SK-N-DZ (cell line): ENCODE results near the gene NAP1L1.

ENCODE experiments used
- DNase-seq: peaks from one replicate; pipeline ENCODE4 v3.0.0-alpha.2; 2015; ENCODE audit warnings: low spot score

NAP1L1 gene

DNA sequence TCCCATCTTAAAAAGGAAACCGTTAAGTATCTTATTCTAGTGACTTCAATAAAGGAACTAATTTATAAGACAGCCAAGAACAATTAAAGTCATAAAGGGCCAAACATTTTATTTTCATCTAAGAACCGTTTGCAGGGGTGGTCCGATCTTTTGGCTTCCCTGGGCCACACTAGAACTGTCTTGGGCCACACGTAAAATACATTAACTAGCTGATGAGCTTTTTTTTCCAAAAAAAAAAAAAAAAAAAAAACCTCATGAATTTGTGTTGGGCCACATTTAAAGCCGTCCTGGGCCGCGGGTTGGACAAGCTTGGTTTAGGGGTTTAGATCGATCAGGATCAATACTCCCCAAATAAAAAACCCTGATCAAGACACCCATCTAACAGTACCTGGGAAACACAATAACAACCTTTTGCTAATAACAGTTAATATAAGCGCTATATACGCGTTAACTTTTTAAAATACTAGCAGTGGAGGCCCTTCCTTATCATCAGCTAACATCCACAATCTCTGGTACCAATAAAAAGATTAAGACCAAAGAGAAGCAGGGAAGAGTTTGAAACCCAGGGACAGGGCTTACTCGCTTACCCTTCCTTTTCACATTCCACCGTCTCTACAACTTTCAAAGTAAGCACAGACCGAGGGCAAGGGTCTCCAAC lies 1.1 kb downstream of the NAP1L1 start:
- DNase-seq, result no peak

GRCh38 chr12:76081909-76082308 lies 2.6 kb downstream of the NAP1L1 start:
- no peak for DNase-seq

GRCh38 chr12:76080729-76081415 lies 3.6 kb downstream of the NAP1L1 start:
- peak; percentile 22 for DNase-seq

- DNase-seq, result no peak
These were observed 4.3 kb downstream of the NAP1L1 start for GRCh38 chr12:76080017-76080728.

DNA sequence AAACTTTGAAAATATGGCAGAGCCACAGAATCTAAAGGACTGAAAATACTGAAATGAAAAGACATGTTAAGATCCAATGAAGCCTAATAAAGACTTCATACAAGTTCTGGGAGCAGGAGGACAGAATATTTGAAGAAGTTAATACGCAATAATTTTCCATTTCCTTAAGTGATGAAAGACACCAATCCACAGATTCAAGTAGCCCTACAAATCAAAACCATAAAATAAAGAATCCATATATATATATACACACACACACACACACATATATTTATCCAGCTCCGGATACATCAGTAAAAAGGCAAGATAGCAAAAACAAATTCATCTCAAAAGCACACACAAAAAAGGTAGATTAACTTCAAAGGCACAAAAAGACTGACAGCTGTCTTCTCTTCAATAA lies 5.7 kb downstream of the NAP1L1 start:
- DNase-seq, result no peak

DNA sequence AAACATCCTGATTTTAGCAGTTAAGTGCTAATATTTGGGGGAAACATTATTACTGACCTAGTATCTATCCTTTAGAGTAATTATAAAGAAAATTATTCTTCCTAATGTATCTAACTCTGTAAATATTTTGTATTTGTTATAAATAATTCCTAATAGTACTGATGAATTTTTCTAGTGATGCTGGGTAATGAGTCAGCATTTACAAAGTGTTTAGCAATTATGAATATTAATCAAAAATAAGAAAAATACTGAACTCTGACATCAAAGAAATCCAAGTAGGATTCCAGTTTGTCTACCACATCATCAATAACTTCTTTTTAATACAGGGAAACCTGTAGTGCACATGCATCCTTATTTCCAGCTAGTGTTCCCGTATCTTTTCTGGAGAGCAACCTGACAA lies 9.0 kb downstream of the NAP1L1 start:
- no peak for DNase-seq

DNA sequence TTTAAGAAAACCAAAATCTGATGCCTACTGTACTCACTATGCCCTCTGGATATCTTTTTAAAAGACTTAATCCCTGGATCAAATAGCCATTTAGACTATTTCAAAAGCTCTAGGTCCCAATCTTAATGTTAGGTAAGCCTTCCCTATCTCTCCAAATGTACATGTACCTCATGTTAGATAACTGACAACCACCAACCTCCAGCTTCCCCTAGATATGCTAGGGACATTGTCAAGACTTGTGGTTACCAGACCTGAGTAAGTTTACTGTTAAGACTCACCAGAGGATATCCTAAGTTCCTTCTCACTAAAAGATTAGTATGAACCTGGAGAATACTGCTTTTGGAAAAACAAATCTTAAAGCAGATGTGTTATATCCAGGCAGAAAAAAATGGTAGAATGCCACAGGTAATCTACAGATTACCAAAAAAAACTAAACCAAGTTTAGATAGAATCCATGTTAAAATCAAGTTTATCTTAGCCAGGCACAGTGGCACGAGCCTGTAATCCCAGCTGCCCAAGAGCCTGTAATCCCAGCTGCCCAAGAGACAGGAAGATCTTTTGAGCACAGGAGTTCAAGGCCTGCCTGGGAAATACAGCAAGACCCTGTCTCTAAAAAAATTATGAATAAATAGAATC lies 9.7 kb downstream of the NAP1L1 start:
- DNase-seq, result no peak

DNA sequence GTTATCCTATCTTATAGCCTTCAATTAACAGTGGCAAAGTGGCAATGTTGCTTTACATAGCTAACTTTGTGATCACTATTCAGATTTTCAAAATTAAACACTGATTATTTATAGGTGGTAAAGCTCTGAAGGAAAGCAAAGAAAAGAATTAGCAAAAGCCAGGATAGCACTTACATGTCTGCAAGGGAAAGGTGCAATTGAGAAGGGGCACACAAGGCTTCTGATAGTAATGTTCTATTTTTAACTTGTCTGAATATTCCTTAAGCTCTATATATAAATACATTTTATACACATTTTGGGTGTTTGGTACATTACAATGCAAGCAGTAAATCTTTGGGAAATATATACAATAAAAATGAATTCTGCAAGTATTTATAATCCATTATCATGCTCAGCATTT lies 10.9 kb downstream of the NAP1L1 start:
- DNase-seq, result no peak

GRCh38 chr12:76072568-76072967 lies 11.9 kb downstream of the NAP1L1 start:
- DNase-seq, result no peak

GRCh38 chr12:76069339-76069738 lies 15.1 kb downstream of the NAP1L1 start:
- DNase-seq, result no peak

DNA sequence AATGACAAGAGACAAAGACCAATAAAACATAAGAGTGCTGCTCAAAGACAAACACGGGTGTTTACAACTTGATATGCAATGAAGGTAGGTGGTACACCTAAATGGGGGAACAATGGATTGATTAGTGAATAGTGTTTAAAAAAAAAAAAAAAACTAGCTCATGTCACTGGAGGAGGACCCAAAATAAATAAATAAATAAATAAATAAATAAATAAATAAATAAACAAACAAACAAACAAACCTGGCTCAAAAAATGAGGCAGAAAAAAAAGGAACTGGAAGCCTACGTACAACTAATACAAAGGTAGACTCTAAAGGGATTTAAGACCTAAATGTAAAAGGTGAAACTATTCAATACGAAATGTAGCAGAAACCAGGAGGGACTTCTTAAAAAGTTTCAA lies 18.6 kb downstream of the NAP1L1 start:
- no peak for DNase-seq

DNA sequence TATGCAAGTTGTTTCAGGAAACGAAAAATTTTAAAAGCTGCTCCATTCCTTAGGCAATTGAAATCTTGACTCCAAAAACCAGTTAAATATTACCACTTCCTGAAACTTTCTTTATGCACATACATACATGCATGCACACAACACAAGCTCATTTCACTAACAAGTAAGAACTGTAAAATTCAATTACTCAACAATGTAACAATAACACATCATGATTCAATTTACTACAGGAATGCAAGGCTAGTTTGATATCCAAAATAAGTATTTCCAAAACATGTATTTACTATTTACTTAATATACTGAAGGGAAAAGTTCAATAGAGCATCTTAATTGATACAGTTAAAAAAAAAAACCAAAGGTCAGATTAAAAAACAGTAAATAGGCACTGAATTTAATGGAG lies 19.6 kb downstream of the NAP1L1 start:
- no peak for DNase-seq

- no peak for DNase-seq
These were observed 24.4 kb downstream of the NAP1L1 start for GRCh38 chr12:76060111-76060510.

DNA sequence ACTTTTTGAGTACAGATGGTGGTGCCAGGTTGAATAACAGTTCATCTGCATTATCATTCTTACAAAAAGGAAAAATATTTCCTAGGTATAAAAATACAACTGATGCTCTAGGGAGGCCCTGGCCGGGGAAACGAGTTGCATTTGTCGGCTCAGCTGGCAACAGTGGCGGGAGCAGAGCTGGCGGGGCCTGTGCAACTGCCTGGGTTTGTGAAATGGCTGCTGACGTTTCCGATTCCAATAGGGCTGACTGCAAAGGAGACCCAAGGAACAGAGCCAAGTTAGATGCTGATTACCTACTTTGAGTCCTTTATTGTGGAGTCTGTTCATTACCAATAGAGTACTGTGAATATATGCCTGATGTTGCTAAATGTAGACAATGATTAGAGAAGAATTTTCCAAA lies 27.2 kb downstream of the NAP1L1 start:
- DNase-seq, result no peak

GRCh38 chr12:76055393-76055792 lies 29.1 kb downstream of the NAP1L1 start:
- no peak for DNase-seq

DNA sequence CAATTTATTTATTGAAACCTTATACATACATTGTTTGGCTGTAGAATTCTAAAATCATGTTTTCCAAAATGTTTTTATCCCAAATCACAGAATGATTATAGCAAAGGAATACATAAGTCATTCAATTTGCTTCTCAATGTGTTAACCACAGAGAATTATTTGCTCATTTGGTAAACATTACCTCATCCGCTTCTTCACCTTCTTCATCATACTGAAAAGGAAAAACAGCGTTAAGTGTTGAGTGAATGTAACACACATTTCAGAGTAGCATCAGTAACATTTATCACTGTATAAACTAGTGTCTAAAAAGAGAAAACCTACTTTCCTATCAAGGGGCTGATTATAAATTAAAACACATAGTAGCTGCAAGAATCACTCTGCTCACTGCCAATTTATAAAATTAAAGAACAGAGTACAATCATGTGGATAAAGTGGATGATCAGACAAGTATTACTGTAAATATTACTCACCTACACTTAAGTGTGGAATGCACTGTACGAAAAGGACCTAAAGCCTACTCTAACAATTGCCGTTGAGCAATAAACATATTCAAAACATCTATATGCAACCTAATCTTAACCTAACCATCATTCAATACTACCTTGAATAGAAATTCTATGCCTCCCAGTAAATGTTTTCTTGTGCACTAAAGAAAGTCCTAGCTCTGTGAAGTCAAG lies 34.8 kb downstream of the NAP1L1 start:
- DNase-seq, result no peak

GRCh38 chr12:76047742-76048141 lies 36.7 kb downstream of the NAP1L1 start:
- no peak for DNase-seq

- no peak for DNase-seq
These were observed 37.4 kb downstream of the NAP1L1 start for GRCh38 chr12:76047060-76047459.

GRCh38 chr12:76043377-76043776 lies 41.1 kb downstream of the NAP1L1 start:
- no peak for DNase-seq

GRCh38 chr12:76042147-76042546 lies 42.3 kb downstream of the NAP1L1 start:
- DNase-seq, result no peak

GRCh38 chr12:76041406-76041805 lies 43.1 kb downstream of the NAP1L1 start:
- DNase-seq, result no peak

DNA sequence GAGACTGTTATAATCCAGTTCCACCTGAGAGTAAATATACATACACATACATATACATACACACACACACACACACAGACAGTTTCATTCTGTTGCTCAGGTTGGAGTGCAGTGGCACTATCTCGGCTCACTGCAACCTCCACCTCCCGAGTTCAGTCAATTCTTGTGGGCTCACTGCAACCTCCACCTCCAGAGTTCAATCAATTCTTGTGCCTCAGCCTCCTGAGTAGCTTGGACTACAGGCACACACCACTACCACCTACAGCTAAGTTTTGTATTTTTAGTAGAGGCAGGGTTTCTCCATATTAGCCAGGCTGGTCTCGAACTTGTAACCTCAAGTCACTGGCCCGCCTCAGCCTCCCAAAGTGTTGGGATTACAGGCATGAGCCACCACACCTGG lies 44.0 kb downstream of the NAP1L1 start:
- DNase-seq, result no peak
